MM.1S (cell line): ENCODE measurements around the gene RARG.

Experiments used
- EZH2 ChIP-seq: fragments of 300-600 bp; sonication (generic); optimal IDR thresholded peaks from 2 replicates; pipeline ENCODE3; 2017; ENCODE audit warnings: low read depth, mild to moderate bottlenecking, antibody characterized with exemption, low read length, mixed read lengths
- EZH2phosphoT487 ChIP-seq: fragments of 300-600 bp; sonication (generic); IDR thresholded peaks from 2 replicates; pipeline ENCODE4 v1.6.1; 2018; ENCODE audit warnings: antibody characterized with exemption, low read length
- TF ChIP-seq, protein P1 (sequence below): fragments of 300-600 bp; sonication (generic); IDR thresholded peaks from 2 replicates; pipeline ENCODE4 v1.5.1; 2016; ENCODE audit warnings: antibody characterized with exemption, low read length, mixed read lengths

DNA sequence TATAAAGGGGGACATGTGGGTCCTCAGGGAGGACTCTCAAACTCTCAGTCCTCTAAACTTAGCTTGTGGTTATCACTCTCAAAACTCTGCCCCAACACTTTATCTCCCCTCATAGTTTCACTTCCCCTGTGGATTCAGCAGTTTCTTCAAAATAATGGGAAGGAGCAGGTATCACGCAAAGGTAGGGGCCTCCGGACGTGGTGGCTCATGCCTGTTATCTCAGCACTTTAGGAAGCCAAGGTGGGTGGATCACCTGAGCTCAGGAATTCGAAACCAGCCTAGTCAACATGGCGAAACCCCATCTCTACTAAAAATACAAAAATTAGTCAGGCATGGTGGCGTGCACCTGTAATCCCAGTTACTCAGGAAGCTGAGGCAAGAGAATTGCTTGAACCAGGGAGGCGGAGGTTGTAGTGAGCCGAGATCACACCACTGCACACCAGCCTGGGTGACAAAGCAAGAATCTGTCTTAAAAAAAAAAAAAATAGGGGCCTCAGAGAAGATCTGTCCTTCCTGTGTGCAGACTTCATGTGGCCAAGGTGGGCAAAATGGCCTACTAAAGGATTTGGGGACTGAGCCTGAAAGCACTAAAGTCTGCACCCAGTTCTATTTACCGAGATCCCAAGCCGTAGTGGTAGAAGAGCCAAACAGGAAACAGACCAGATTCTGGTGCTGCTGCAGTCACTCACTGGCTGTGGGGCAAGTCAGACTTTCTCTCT lies 31.4 kb downstream of the RARG start:
- TF ChIP-seq, protein P1, sequence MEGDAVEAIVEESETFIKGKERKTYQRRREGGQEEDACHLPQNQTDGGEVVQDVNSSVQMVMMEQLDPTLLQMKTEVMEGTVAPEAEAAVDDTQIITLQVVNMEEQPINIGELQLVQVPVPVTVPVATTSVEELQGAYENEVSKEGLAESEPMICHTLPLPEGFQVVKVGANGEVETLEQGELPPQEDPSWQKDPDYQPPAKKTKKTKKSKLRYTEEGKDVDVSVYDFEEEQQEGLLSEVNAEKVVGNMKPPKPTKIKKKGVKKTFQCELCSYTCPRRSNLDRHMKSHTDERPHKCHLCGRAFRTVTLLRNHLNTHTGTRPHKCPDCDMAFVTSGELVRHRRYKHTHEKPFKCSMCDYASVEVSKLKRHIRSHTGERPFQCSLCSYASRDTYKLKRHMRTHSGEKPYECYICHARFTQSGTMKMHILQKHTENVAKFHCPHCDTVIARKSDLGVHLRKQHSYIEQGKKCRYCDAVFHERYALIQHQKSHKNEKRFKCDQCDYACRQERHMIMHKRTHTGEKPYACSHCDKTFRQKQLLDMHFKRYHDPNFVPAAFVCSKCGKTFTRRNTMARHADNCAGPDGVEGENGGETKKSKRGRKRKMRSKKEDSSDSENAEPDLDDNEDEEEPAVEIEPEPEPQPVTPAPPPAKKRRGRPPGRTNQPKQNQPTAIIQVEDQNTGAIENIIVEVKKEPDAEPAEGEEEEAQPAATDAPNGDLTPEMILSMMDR = no peak
- no peak for TF ChIP-seq EZH2phosphoT487
- TF ChIP-seq EZH2 = no peak
